ENCODE measurements around the gene OVAAL.

OVAAL gene

DNA sequence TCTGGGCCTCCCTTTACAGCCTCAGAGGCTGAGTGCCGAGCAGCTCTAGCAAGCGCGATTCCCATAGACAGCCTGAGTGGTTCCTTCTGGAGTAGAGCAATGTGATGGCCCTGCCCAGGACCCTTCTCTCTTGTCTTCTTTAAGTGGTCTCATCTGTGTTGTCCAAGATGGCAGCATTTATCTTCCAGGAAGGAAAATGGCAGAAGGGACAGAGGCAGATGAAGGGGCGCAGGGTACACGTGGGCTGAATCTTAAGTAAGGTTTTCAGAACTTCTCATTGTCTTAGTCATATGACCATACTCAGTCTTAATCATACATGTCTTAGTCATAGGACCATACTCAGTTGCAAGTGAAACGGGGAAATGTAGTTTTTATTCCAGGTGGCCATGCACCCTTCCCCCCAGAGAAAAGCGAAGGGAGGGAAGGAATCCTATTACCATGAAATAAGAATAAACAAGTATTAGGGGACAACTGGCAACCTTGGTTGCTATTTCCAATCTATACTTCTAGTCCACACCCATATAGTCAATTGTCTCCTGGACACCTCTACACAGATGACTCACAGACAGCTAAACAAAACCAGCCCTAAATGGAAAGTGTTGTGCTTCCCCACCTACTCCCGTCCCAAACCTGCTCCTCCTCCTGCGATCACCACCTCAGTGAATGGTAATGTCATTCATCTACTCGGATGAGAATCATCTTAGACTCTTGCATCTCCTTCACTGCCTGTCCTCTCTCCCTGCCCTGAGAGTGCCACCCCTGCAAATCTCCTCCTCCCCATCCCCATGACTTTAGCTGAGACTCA lies 13.3 kb downstream of the OVAAL start:
- no peak for DNase-seq

DNA sequence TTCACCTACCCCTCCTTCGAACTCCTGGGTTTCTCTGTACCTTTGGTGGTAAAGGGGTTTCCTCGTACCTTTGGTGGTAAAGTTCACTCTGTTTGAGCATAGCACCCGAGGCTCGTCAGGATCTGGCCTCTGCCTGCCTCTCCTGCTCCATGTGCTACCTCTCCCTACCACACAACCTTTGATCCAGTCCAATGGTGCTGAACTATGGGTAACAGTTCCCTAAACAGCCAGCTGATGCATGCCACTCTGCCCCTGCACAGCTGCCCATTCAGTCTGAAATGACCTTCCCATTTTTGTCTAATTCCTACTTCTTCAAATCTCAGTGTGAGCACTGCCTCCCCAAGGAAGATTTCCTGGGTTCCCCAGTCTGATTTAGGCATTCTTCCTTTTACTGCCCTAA lies 14.0 kb downstream of the OVAAL start:
- no peak for DNase-seq

DNA sequence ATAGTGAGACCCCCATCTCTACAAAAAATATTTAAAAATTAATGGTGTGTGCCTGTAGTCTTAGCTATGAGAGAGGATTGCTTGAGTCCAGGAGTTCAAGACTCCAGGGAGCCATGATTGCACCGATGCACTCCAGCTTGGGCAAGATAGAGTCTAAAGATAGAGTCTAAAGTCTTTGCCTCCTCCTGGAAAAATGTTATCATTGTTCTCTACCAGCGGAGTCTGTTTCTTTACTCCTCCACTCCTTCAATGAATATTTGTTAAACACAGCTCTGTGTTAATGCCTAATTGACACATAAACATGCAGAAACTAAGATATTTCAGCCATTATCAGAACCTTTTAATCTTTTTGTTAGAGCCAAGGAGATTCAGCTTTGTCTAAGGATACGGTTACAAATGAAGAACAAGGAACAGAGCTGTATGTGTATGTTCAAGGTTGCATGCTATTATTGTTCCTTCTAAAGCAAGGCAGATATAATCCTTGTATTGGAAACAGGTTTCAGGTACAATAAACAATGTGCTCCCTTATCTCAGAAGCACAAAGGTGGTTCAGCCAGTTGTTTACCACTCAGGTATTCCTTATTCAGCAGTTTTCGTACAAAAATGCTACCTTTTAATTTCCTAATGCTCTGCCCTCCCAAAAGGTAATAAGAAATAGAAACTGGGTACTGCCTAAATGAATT lies 15.4 kb downstream of the OVAAL start:
- no peak for DNase-seq

DNA sequence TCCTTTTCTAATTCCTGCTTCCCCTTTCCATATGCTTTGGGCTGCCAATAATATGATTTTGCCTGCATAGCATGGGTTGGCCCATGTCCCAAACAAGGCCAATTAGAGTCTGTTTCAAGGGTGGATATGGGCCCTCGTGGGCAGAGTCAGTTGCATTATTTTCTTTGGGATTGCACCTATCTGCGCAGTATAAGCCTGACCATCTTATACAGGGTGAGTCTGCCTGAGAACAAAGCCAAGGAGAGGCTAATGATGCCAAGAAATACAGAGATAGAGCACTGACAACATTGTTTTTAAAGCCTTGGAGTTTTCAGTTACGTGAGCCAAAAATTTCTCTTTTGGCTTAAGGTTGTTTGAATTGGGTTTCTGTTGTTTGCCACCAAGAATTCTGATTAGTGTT lies 18.6 kb downstream of the OVAAL start:
- no peak for DNase-seq

DNA sequence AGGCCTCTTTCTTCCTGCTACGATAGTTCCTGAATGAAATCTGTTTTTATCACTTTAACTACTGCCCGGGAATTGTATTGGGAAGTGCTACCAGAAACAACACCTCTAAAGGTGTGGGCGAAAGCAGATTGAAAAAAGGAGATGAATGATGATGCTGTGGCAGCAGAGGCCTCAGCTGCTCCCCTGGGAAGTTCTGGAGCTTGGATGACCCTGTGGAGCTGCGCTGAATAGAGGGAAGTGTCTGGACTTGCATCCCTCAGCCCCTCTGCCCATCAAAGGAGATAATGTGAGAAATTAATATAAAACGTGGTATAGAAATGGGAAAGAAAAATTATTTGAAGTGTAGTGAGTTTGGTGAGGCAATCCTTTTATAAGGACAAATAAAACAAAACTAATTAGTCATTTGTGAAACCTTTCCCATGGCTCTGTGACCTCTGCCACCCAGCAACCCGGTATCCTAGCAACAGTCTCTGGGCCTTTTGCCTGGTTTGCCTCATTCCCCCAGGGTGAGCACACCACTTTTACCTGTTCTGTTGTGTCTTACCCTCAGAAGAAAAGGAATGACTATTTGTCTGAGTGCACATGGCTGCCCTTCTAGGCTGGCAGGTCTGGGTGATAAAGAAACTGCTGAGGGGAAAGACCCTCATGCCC lies 21.3 kb downstream of the OVAAL start:
- no peak for DNase-seq

DNA sequence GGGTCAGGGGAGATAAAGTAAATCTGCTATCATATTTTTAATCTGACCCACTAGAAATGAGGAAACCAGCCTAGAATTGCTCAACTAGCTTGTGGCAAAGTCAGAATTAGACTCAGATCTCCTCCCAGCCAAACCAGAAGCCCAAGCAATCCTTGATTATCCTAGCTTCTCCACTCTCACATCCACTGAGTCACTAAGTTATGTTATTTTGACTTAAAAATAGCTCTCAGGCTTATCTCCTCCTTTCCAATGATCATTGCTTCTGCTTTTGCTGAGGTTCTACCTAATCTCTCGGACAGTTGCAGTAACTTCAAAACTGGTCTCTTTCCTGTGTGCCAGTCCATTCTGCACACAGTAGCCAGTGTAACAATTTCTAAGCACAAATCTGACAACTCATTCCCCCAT lies 22.9 kb downstream of the OVAAL start:
- no peak for DNase-seq

DNA sequence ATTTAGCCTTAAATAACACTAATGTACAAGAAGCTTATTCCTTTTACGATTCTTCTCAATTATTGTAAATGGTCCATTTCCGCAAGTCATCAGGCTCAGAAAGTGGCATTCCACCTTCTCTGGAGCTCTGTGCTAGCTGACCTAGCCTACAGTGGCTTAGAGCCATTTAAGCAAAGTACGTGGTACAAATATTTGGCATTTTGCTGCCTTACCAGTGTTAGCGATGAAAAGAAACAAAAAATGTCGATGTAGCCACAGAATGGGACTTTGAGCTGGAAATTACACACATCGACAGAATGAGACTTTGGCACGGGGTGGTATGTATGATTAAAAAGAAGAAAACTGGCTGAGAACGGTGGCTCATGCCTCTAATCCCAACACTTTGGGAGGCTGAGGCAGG lies 26.1 kb downstream of the OVAAL start:
- DNase-seq: no peak

DNA sequence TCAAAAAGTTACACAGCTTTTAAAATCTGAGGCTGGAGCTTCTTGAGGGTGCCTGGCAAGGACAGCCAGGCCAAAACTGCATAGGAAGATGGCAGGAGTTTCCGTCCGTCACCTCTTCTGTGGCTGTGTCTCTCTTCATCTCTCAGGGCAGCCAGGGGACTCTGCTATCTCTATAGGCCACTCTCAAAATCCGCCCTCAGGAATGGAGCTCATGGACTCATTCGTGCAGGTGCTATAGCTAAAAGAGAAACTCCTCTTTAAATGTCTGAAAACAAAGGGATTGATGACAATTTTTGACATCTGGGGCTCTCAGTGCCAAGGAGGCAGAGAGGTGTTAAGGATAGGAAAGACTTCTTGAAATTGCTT lies 27.2 kb downstream of the OVAAL start:
- no peak for DNase-seq

DNA sequence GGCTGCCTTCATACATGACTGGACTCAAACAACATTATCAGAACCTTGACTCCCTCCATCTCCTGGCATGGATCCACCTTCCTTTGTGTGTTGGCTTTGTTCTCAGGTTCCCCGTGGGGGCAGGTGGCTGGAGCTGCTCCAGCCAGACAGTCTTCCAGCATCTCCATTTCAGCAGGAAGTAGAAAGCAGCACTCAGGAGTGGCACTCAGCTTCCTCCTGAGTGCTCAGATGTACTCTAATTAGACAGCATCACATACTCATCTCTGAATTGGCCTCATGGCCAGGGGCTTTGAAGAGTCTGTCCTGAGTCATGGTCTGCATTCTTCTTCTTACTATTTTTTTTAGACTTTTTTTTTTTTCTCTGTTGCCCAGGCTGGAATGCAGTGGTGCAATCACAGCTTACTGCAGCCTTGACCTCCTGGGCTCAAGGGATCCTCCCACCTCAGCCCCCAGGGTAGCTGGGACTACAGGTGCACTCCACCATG lies 27.9 kb downstream of the OVAAL start:
- no peak for DNase-seq

DNA sequence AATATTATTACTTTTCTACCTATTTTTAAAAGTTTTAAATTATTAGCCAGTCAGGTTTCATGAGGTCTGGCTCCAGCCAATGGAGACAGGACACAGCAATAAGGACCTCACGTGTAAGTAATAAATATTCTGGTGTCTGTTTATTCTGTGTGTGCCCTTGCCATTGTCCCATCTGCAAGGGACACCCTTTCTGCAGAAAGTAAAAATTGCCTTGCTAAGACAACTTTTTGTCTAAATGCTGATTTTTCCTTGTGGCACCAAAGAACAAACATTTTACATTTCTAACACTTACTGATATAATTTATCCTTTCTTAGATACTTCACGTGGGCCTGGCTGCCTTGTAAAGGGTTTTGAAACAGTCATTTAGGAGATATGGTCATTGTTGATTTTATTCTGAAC lies 29.4 kb downstream of the OVAAL start:
- no peak for DNase-seq

DNA sequence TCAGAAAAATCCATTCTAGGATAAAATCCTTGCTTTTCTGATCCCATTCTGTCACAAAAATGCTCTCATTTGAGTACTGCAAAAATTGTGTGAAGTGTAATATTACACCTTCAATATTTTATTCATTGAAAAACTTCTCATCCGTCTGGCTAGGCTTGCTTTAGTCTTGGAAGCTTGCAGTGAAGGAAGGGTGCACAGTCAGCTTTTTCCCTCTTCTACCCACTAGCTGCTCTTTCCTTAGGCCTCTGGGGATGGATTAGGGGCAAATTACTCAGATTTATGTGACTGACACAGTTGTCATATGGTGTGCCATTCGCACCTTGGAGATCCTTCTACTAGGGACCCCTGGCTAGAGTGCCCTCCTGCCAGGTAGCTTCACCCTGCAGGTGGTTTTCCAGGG lies 32.1 kb downstream of the OVAAL start:
- DNase-seq: peak; percentile 9

DNA sequence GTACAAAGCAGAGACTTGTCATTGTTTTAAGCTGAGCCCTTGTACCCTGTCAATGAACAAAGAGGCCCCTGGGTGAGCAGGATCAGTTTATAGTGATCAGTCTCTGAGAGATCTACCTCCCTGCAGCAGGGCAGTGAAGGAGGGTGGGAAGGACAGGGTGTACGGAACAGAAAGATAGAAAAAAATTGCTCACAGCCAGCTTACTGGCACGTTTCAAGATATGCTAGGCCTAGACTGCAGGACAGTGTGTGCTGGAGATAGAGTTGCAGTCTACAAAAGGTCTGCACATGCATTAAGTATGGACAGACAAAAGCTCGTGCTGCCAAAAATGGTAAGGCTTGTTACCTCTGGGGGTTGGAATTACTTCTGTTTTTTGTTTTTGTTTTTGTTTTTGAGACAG lies 34.6 kb downstream of the OVAAL start:
- no peak for DNase-seq

DNA sequence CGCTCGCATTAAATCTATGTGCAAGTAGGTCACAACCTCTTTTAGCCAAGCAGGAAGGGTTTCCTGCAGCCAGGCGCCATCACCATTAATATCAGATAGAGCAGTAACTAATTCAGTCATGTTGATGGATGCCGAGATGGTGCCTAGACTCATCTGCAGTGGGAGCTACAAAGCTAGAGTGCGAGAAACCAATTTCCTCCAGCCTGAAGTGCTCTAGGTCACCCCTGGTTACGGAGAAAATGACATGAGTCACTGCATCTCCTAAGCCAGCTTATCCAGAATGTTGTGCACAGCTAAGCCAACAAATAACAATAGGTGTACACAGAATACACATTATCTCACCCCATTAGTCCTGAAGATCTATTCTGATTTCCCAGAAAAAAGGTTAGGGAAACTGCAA lies 36.0 kb downstream of the OVAAL start:
- peak; percentile 56 for DNase-seq

DNA sequence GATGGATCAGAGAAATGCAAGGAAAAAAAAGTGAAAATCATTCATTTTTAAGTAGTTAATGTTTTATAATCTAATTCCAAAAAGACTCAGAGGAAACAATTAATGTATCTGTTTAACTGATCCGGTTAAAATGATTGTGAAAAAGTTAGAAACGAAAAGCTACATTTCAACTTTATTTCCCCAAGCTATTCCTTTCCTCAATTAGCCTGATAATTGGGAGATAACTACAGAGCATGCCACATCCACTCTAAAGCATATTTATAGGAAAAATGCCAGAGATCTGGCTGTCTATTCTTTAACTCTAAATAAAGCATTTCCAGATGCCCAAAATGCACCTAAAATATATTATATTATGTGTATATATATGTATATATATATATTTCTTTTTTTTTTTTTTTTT lies 37.2 kb downstream of the OVAAL start:
- DNase-seq: no peak

DNA sequence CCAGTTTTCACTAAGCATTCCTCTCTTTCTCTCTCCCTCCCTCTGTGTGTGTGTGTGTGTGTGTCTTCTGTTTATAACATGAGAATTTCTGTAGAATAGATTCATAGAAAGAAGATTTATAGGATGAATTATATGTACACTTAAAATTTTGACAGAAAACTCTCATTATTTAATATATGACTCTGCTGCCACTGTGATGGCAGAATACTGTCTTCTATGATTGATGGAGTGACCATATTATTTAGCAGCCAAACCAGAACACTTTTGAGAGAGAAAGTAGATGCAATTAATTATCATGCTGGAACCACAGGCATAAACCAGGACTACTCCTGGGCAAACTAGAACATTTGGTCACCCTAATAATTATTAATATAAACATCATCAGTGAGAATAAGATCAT lies 38.8 kb downstream of the OVAAL start:
- no peak for DNase-seq

DNA sequence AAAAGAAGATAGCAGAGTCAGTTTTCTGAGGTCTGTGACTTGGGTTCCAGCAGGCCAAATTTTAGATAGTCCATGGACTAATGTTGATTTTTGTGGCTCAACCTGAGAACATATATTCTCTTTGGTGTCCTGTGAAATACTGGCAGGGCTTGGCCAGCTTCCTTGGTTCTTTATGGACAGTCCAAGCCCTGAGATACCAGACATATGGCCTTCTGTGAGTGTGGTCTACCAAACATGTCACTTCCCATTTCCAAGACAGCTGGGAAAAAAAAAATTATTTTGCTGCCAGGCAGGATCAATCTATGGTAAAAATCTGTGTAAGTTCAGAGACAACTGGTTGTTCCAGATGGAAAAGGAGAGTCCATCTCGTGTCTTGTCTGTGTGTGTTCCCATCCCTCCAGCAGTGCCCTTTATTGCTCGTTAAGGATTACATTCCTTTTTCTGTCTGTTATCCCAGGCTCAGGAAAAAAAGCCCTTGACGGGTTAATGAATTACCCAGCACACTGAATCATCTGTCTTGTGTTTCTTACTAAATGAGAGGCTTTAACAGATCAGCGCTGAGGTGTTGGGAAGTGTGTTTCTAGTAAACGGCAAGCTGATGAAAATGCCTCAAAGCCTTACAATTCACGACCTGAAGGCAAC lies 39.7 kb downstream of the OVAAL start:
- DNase-seq: peak; percentile 62

DNA sequence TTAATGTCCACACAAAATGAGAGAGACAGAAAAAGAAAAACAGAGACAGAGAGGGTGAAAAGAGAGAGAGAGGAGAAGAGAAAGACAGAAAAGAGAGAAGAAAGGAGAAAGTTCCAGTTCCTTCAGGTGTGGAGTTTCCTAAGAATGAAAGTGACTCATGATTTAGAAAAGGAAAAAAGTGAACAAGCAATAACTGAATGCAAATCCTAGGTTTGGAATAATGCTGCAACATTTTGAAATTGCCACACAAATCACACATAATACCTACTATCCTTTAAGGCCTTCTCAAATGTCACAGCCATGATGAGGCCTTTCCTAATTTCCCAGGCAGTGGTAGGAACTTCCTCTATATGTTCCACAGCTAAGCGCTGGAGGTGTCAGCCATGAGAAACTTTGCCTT lies 41.6 kb downstream of the OVAAL start:
- no peak for DNase-seq

DNA sequence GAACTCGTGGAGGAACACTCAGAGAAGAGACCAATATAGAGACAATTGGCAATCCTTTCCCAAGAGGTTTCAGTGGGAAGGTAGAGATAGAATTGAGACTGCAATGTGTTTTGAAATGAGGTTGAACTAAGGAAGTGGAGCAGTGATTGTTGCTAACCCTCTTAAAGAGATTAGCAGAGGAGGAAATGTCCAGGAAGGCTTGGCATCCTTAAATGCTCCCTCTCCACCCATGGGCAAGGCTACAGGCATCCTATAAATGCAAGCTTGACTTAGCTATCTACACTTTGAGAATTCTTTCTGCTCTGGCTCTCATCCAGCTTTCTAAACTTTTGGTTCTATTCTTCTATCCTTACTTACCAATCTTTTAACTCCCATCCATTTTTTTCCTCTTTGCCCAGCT lies 42.7 kb downstream of the OVAAL start:
- peak; percentile 49 for DNase-seq

DNA sequence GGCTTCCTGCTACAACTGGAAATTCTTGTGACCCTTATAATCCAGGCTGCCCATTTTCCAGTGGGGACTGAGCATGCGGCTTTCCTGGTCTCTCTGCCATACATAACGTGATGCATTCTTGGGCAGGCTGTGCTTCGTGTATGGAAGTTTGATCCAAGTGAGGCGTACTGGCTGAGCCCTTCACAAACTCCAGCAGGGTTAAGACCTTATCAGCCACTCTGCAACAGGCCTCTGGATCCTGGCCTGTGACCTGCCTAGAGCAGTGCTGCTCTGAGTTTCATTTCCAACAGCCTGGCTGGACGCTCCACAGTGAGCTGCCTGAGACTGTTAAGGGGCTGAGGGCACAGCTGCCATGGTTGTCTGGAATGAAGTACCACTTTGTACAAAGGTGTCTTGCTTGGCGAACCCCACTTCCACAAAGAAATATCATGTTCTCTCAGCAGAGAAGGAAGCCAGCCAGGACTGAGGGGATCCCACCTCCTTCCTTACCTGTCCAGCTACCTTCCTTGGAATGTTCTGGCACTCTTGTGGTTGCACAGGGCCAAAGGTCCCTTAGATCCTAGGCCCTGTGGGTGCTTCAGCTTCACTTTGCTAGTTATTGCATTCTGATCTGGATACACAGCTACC lies 44.6 kb downstream of the OVAAL start:
- DNase-seq: no peak

DNA sequence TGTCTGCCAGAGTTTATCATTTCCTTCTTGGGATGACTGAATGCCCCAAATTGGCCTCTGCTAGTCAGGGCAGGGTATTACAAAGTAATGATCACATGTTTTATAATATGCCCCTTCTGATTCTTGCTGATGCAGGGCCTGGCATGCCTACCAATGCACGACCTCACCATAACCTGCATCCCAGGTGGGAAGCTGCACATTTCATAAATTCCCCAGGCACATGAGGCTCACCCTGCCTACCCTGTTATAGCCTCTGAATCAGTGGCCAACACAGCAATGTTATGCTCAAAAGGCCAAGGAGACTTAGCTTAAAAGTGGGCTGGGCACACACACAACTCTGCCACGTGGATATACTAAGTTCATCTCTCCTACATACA lies 45.1 kb downstream of the OVAAL start:
- DNase-seq: no peak

DNA sequence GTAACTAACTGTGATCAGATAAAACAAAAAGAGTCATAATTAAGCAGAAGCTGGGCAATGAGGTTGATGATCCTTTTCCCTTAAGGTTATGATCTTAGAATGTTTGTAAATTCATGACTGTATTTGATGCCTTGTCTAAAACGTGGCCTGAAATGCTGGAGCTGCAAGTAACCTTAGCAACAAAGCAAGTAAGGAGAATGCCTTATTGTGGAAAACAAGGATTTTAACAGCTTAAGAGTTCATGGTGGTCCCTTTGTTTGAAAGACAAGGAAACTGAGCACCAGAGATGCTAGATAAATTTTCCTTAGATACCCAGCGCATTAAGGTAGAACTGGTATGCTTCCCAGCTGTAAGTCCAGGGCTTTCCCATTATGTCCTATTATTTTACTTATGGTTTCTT lies 47.4 kb downstream of the OVAAL start:
- no peak for DNase-seq

DNA sequence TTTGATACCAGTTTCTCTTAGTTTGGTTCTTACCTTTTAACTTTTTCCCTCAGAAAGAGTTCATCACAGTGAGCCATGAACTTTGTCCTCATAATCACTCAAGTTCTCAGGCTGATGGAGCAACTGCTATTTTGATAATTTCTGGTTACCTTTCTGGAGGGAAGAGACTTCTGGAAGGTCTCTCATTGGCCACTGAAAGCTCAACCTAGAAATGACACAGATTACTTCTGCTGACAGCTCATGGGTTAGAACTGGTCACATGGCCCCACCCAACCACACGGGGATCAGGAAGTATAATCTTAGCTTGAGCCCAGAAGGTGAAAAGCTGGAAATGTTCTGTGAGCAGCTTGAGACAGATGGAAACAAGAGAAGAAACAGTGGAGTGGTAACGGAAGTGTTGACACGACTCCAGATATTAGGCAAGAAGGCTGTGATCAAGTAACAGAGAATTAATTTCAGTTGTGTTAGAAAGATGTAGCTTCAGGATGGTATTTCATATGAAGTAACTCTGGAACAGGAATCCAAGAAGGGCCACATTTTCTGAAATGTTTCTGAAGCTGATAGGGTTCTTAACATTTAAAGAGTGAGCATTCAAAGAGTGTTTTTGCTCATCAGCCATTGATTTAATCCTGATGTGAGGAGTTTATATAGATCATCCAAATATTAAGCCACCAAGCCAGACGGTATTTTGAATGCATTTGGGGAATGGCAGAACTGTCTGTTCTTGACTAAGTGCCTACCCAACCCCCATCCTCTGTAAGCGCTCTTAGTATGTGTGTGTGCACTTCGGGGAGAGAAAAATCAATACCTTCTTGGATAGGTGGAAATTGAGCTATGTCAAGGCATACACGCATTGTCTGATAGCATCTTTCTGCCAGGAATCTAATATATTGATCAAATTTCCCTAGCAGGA lies 51.1 kb downstream of the OVAAL start:
- peak; percentile 62 for DNase-seq
